ENCODE measurements around the gene FAM83D. TPM values are rescaled to one million over a fixed set of nuclear protein-coding genes. Genes with fewer than 3 reads are reported as not detected.

Gene FAM83D
- polyA plus RNA-seq, 2 of the 4 experiments (the other 2 are of a cell fraction), result 57.1 to 58.3 TPM

DNA sequence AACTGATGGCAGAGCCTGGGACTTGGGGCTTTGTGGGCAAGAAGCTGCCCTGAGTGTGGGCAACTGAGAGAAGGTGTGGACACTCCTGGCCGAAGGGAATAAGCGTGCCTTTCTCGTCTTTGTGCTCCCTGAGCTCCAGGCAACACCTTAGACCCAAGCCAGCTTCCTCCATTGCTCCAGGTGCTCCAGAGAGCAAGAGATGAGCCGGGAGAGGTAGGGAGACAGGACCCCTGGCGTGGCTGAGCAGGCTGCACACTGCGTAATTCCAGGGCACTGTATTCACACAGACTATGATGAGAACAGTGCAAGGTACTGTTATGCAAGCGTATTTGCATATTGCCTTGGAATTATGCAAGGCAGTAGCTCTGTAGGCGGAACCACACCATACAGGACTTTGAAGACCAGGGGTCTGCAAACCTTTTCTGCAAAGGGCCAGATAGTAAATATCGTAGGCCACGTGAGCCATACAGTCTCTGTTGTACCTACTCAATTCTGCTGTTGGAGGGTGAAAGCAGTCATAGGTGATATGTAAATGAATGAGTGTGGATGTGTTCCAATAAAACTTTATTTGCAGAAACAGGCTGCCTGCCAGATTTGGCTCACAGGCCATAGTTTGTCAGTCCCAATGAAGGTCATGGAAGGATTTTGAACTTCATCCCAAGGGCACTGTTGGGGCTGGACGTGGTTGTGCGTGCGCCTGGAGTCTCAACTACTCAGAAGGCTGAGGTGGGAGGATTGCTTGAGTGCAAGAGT is 42.1 kb upstream of the FAM83D start:
- H3K9me3 ChIP-seq, result no peaks in the 10 kb centered on the region
- CTCF ChIA-PET, result interaction anchor here (1.3 to 8.3 kb wide), 3 partner anchors 9 to 165 kb away, joined by 3 to 84 read pairs (median 5); no protein-coding TSS in a partner anchor
- FAIRE-seq (no peak), DNase-seq (ENCODE audit: low read depth in 1 of 2, low spot score in 1 of 2) (no peak), ATAC-seq (no peak)
- no peak overlapping the region for H3K4me2 ChIP-seq
- WGBS (ENCODE audit: missing lambda C conversion rate), result 87% methylated on average over 13 of the region's 13 CpGs
- POLR2A ChIA-PET, result no interaction called here
- no peak overlapping the region for H3K27ac ChIP-seq
- peaks cover 10% of the 10 kb centered on the region; the same call in 1 of the 3 replicates for H3K4me1 ChIP-seq
- TF ChIP-seq, protein P1, sequence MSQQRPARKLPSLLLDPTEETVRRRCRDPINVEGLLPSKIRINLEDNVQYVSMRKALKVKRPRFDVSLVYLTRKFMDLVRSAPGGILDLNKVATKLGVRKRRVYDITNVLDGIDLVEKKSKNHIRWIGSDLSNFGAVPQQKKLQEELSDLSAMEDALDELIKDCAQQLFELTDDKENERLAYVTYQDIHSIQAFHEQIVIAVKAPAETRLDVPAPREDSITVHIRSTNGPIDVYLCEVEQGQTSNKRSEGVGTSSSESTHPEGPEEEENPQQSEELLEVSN (IDR thresholded peaks at IDR 0.05; ENCODE audit: borderline replicate concordance, low read depth), result no peak
- TF ChIP-seq CHD4 (IDR thresholded peaks at IDR 0.05; ENCODE audit: borderline replicate concordance), result no peak
- no peak for TF ChIP-seq CBX2 (IDR thresholded peaks at IDR 0.05; ENCODE audit: borderline replicate concordance, low read depth)
- no peak for TF ChIP-seq RCOR1 (IDR thresholded peaks at IDR 0.05; ENCODE audit: low read depth, low read length)
- TF ChIP-seq CEBPB (IDR thresholded peaks at IDR 0.05), result no peak
- TF ChIP-seq, protein P2, sequence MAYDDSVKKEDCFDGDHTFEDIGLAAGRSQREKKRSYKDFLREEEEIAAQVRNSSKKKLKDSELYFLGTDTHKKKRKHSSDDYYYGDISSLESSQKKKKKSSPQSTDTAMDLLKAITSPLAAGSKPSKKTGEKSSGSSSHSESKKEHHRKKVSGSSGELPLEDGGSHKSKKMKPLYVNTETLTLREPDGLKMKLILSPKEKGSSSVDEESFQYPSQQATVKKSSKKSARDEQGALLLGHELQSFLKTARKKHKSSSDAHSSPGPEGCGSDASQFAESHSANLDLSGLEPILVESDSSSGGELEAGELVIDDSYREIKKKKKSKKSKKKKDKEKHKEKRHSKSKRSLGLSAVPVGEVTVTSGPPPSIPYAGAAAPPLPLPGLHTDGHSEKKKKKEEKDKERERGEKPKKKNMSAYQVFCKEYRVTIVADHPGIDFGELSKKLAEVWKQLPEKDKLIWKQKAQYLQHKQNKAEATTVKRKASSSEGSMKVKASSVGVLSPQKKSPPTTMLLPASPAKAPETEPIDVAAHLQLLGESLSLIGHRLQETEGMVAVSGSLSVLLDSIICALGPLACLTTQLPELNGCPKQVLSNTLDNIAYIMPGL (CRISPR knock-in tag; IDR thresholded peaks at IDR 0.05; ENCODE audit: borderline replicate concordance), result no peak
- TF ChIP-seq RNF2 (IDR thresholded peaks at IDR 0.05; ENCODE audit: borderline replicate concordance, low read depth), result no peak
- no peak for TF ChIP-seq JUN (IDR thresholded peaks at IDR 0.05)
- no peak for TF ChIP-seq HES2 (IDR thresholded peaks at IDR 0.05)
- H3K4me3 ChIP-seq, result no peak overlapping the region

DNA sequence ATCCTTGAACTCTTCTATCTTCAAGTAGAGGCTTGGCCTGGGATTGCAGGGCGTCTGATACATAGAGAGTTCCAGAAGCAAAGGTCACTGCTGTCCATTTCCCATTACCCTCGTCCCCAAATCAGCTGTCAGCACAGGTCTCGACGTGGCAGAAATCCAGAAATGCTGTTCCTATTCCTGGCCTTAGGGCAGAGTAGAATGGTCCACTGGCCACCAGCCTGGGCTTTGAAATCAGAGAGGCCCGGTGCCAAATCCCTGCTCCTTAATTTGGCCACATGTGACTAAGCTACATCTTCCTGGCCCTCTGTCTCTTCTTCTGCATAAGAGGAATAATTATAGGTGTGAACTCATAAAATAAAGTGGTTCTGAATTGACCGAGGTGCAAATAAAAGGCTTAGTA is 40.9 kb upstream of the FAM83D start:
- TF ChIP-seq ESRRA (IDR thresholded peaks at IDR 0.05; ENCODE audit: borderline replicate concordance, low read length) (no peak), RCOR1 (IDR thresholded peaks at IDR 0.05; ENCODE audit: low read depth, low read length) (no peak), PHF8 (IDR thresholded peaks at IDR 0.05; ENCODE audit: borderline replicate concordance, low read depth) (no peak), SREBF2 (IDR thresholded peaks at IDR 0.05) (no peak), POLR2AphosphoS2 (conservative IDR thresholded peaks at IDR 0.05; ENCODE audit: low read length) (no peak), HOXB5 (CRISPR knock-in tag; IDR thresholded peaks at IDR 0.05) (no peak), ELK1 (IDR thresholded peaks at IDR 0.05; ENCODE audit: low read depth, low read length) (no peak), MAX (IDR thresholded peaks at IDR 0.05) (no peak), EP300 (IDR thresholded peaks at IDR 0.05) (no peak)
- no peak for FAIRE-seq
- 57% methylated on average over 6 of the region's 6 CpGs for WGBS (ENCODE audit: missing lambda C conversion rate)

More for the DNA sequence above, 40.9 kb upstream of the FAM83D start:
- H3K9me3 ChIP-seq, result no peaks in the 10 kb centered on the region
- ChIA-PET POLR2A (no interaction called here), CTCF (interaction anchor here (1.0 to 8.3 kb wide), 2 partner anchors 8 to 18 kb away, joined by 3 to 84 read pairs; no protein-coding TSS in a partner anchor)
- DNase-seq (ENCODE audit: low read depth in 1 of 2, low spot score in 1 of 2) (no peak), ATAC-seq (no peak)
- H3K4me1 ChIP-seq, result peaks cover 13% of the 10 kb centered on the region; the same call in 1 of the 3 replicates
- H3K27ac ChIP-seq, result no peak overlapping the region
- no peak overlapping the region for H3K4me3 ChIP-seq
- no peak overlapping the region for H3K4me2 ChIP-seq
